ENCODE measurements around the gene LAMA2. TPM values are rescaled to one million over a fixed set of nuclear protein-coding genes. Genes with fewer than 3 reads are reported as not detected.

LAMA2 gene
- total and polyA plus RNA-seq, 4 experiments from 2014 or later: 0.20 to 0.87 (median 0.43) TPM

- no peaks in the 10 kb centered on the region for H3K36me3 Mint-ChIP-seq
- intact Hi-C loops (cut with micrococcal nuclease): no loop called here
- no peak for DNase-seq
- H3K4me3 Mint-ChIP-seq: no peak overlapping the region
- H3K4me1 Mint-ChIP-seq: no peaks in the 10 kb centered on the region
- Histone ChIP-seq H3K4me1 (ENCODE audit: insufficient read depth, low read length) (no peaks in the 10 kb centered on the region), H3K27ac (ENCODE audit: low read depth, low read length) (no peak overlapping the region), H3K9me3 (ENCODE audit: control insufficient read depth in 1 of 2, low read length in 2 of 2) (no peaks in the 10 kb centered on the region), H3K27me3 (ENCODE audit: insufficient read depth, low read length) (no peaks in the 10 kb centered on the region), H3K4me3 (ENCODE audit: low read length in 2 of 2) (no peak overlapping the region), H3K36me3 (ENCODE audit: insufficient read depth, low read length) (no peaks in the 10 kb centered on the region)
- ChIA-PET POLR2A (ENCODE audit: partially characterized antibody) (no interaction called here), CTCF (ENCODE audit: partially characterized antibody) (no interaction called here)
- no peaks in the 10 kb centered on the region for H3K9me3 Mint-ChIP-seq
- no peak overlapping the region for H3K27ac Mint-ChIP-seq
- H3K27me3 Mint-ChIP-seq: no peaks in the 10 kb centered on the region
Measured at GRCh38 chr6:129212081-129212480, 329.1 kb downstream of the LAMA2 start.

- H3K4me3 ChIP-seq (ENCODE audit: low read length in 2 of 2): no peak overlapping the region
- no peaks in the 10 kb centered on the region for H3K9me3 ChIP-seq (ENCODE audit: control insufficient read depth in 1 of 2, low read length in 2 of 2)
- H3K4me1 ChIP-seq (ENCODE audit: insufficient read depth, low read length): no peaks in the 10 kb centered on the region
- Mint-ChIP-seq H3K27ac (no peak overlapping the region), H3K36me3 (no peaks in the 10 kb centered on the region), H3K4me1 (no peaks in the 10 kb centered on the region), H3K9me3 (no peaks in the 10 kb centered on the region), H3K4me3 (no peak overlapping the region), H3K27me3 (no peaks in the 10 kb centered on the region)
- DNase-seq: no peak
- H3K27ac ChIP-seq (ENCODE audit: low read depth, low read length): no peak overlapping the region
- H3K27me3 ChIP-seq (ENCODE audit: insufficient read depth, low read length): no peaks in the 10 kb centered on the region
- POLR2A ChIA-PET (ENCODE audit: partially characterized antibody): no interaction called here
- no peaks in the 10 kb centered on the region for H3K36me3 ChIP-seq (ENCODE audit: insufficient read depth, low read length)
- intact Hi-C loops (cut with micrococcal nuclease): no loop called here
- CTCF ChIA-PET (ENCODE audit: partially characterized antibody): no interaction called here
Measured at GRCh38 chr6:129215246-129215645, 332.3 kb downstream of the LAMA2 start.

- no peak for DNase-seq
- Histone ChIP-seq H3K27me3 (ENCODE audit: insufficient read depth, low read length) (no peaks in the 10 kb centered on the region), H3K4me3 (ENCODE audit: low read length in 2 of 2) (no peak overlapping the region), H3K27ac (ENCODE audit: low read depth, low read length) (no peak overlapping the region), H3K36me3 (ENCODE audit: insufficient read depth, low read length) (no peaks in the 10 kb centered on the region), H3K4me1 (ENCODE audit: insufficient read depth, low read length) (no peaks in the 10 kb centered on the region), H3K9me3 (ENCODE audit: control insufficient read depth in 1 of 2, low read length in 2 of 2) (no peaks in the 10 kb centered on the region)
- H3K36me3 Mint-ChIP-seq: no peaks in the 10 kb centered on the region
- ChIA-PET CTCF (ENCODE audit: partially characterized antibody) (no interaction called here), POLR2A (ENCODE audit: partially characterized antibody) (no interaction called here)
- H3K4me1 Mint-ChIP-seq: no peaks in the 10 kb centered on the region
- no peak overlapping the region for H3K4me3 Mint-ChIP-seq
- intact Hi-C loops (cut with micrococcal nuclease): no loop called here
- H3K9me3 Mint-ChIP-seq: no peaks in the 10 kb centered on the region
- H3K27me3 Mint-ChIP-seq: no peaks in the 10 kb centered on the region
- no peak overlapping the region for H3K27ac Mint-ChIP-seq
Measured at GRCh38 chr6:129215916-129216520, 333.1 kb downstream of the LAMA2 start.

- Mint-ChIP-seq H3K4me1 (no peaks in the 10 kb centered on the region), H3K27ac (no peak overlapping the region), H3K36me3 (no peaks in the 10 kb centered on the region), H3K27me3 (no peaks in the 10 kb centered on the region), H3K4me3 (no peak overlapping the region), H3K9me3 (no peaks in the 10 kb centered on the region)
- intact Hi-C loops (cut with micrococcal nuclease): no loop called here
- ChIA-PET CTCF (ENCODE audit: partially characterized antibody) (no interaction called here), POLR2A (ENCODE audit: partially characterized antibody) (no interaction called here)
- no peak overlapping the region for H3K27ac ChIP-seq (ENCODE audit: low read depth, low read length)
- no peaks in the 10 kb centered on the region for H3K9me3 ChIP-seq (ENCODE audit: control insufficient read depth in 1 of 2, low read length in 2 of 2)
- H3K4me1 ChIP-seq (ENCODE audit: insufficient read depth, low read length): no peaks in the 10 kb centered on the region
- DNase-seq: no peak
- no peaks in the 10 kb centered on the region for H3K36me3 ChIP-seq (ENCODE audit: insufficient read depth, low read length)
- H3K27me3 ChIP-seq (ENCODE audit: insufficient read depth, low read length): no peaks in the 10 kb centered on the region
- no peak overlapping the region for H3K4me3 ChIP-seq (ENCODE audit: low read length in 2 of 2)
Measured at GRCh38 chr6:129217701-129218100, 334.8 kb downstream of the LAMA2 start.

- no peaks in the 10 kb centered on the region for H3K27me3 ChIP-seq (ENCODE audit: insufficient read depth, low read length)
- DNase-seq: no peak
- intact Hi-C loops (cut with micrococcal nuclease): no loop called here
- CTCF ChIA-PET (ENCODE audit: partially characterized antibody): no interaction called here
- Mint-ChIP-seq H3K27ac (no peak overlapping the region), H3K4me1 (no peaks in the 10 kb centered on the region), H3K9me3 (no peaks in the 10 kb centered on the region), H3K27me3 (peaks cover 0 to 1% of the 10 kb centered on the region in 2 donors), H3K4me3 (no peak overlapping the region), H3K36me3 (no peaks in the 10 kb centered on the region)
- H3K36me3 ChIP-seq (ENCODE audit: insufficient read depth, low read length): no peaks in the 10 kb centered on the region
- no peaks in the 10 kb centered on the region for H3K4me1 ChIP-seq (ENCODE audit: insufficient read depth, low read length)
- no peak overlapping the region for H3K27ac ChIP-seq (ENCODE audit: low read depth, low read length)
- H3K9me3 ChIP-seq (ENCODE audit: control insufficient read depth in 1 of 2, low read length in 2 of 2): no peaks in the 10 kb centered on the region
- POLR2A ChIA-PET (ENCODE audit: partially characterized antibody): no interaction called here
- H3K4me3 ChIP-seq (ENCODE audit: low read length in 2 of 2): no peak overlapping the region
Measured at GRCh38 chr6:129233458-129234134, 350.7 kb downstream of the LAMA2 start.

- Histone ChIP-seq H3K27ac (ENCODE audit: low read depth, low read length) (no peak overlapping the region), H3K27me3 (ENCODE audit: insufficient read depth, low read length) (no peaks in the 10 kb centered on the region), H3K4me3 (ENCODE audit: low read length in 2 of 2) (no peak overlapping the region), H3K9me3 (ENCODE audit: control insufficient read depth in 1 of 2, low read length in 2 of 2) (no peaks in the 10 kb centered on the region), H3K36me3 (ENCODE audit: insufficient read depth, low read length) (no peaks in the 10 kb centered on the region), H3K4me1 (ENCODE audit: insufficient read depth, low read length) (no peaks in the 10 kb centered on the region)
- H3K36me3 Mint-ChIP-seq: no peaks in the 10 kb centered on the region
- no peak for DNase-seq
- H3K27ac Mint-ChIP-seq: no peak overlapping the region
- peaks cover 0 to 1% of the 10 kb centered on the region in 2 donors for H3K27me3 Mint-ChIP-seq
- ChIA-PET CTCF (ENCODE audit: partially characterized antibody) (no interaction called here), POLR2A (ENCODE audit: partially characterized antibody) (no interaction called here)
- no peak overlapping the region for H3K4me3 Mint-ChIP-seq
- no peaks in the 10 kb centered on the region for H3K4me1 Mint-ChIP-seq
- intact Hi-C loops (cut with micrococcal nuclease): no loop called here
- H3K9me3 Mint-ChIP-seq: no peaks in the 10 kb centered on the region
Measured at GRCh38 chr6:129235167-129236000, 352.4 kb downstream of the LAMA2 start.

GRCh38 chr6:129236001-129236517, 353.1 kb downstream of the LAMA2 start:
- intact Hi-C loops (cut with micrococcal nuclease): no loop called here
- no peaks in the 10 kb centered on the region for H3K36me3 ChIP-seq (ENCODE audit: insufficient read depth, low read length)
- H3K9me3 ChIP-seq (ENCODE audit: control insufficient read depth in 1 of 2, low read length in 2 of 2): no peaks in the 10 kb centered on the region
- no peaks in the 10 kb centered on the region for H3K27me3 ChIP-seq (ENCODE audit: insufficient read depth, low read length)
- no peaks in the 10 kb centered on the region for H3K4me1 ChIP-seq (ENCODE audit: insufficient read depth, low read length)
- H3K27me3 Mint-ChIP-seq: peaks cover 0 to 1% of the 10 kb centered on the region in 2 donors
- no peak overlapping the region for H3K4me3 Mint-ChIP-seq
- DNase-seq: no peak
- ChIA-PET CTCF (ENCODE audit: partially characterized antibody) (no interaction called here), POLR2A (ENCODE audit: partially characterized antibody) (no interaction called here)
- H3K27ac Mint-ChIP-seq: no peak overlapping the region
- no peaks in the 10 kb centered on the region for H3K4me1 Mint-ChIP-seq
- H3K9me3 Mint-ChIP-seq: no peaks in the 10 kb centered on the region
- no peak overlapping the region for H3K27ac ChIP-seq (ENCODE audit: low read depth, low read length)
- H3K36me3 Mint-ChIP-seq: no peaks in the 10 kb centered on the region
- no peak overlapping the region for H3K4me3 ChIP-seq (ENCODE audit: low read length in 2 of 2)

All from CD4-positive, alpha-beta memory T cell (primary cell).